ENCODE data around the gene WDR83.
"Not testable (repeated sequence)": the region's sequence is repeated elsewhere in the genome, so short reads cannot be mapped to it uniquely, and the experiment has no call there.

WDR83 gene

GRCh38 chr19:12687496-12688196, 21.0 kb downstream of the WDR83 start, which contains the start of gene GNG14:
TSS of gene GNG14 (plus strand) at chr19:12687998. CDS start at chr19:12688049, 51 bp downstream.
- DNase-seq: no peak

DNA sequence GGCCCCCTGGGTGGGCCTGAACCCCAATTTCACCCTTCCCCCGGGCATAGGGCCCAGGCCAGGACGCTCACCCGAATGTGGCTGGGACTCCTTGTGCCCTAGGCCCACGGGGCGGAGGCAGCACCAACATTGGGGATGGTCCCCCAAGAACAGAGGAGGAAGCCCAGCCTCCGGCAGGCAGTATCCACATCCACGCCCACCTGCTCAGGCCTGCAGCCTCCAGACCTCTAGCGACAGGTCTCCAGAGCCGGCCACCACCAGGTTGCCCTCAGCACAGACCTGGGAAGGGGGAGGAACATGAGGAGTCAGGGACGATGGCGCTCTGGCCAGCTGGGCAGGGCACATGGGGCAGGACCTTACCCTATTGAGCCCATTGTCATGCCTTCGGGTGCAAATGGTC, 22.4 kb downstream of the WDR83 start:
- no peak for DNase-seq

DNA sequence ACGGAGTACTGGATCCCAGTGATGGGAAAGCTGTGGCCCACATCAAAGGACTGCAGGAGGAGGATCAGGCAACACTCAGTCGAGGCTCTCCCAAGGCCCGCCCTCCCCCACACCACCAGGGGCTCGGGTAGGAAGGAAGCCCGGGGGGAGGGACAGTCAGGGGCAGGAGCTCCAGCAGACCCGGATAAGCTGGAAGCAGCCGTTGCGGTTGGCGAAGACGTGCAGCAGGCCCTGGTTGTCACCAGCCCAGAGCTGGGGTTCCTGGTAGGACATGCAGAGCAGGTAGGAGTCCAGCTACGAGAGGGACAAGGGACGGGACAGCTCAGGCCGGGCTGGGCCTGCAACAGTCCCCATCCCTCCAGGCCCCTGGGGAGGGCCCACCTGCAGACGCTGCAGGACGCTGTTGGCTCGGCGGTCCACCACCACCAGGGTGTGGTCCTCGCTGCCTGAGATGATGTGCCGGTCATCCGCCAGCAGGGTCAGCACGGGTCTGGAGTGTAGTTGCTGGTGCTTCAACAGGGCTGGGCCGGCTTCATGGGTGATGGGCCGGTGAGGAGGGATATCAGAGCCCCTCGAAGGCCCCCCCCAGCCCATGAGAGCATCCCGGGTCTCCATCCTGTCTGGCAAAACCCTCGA, 23.1 kb downstream of the WDR83 start:
- DNase-seq: no peak

DNA sequence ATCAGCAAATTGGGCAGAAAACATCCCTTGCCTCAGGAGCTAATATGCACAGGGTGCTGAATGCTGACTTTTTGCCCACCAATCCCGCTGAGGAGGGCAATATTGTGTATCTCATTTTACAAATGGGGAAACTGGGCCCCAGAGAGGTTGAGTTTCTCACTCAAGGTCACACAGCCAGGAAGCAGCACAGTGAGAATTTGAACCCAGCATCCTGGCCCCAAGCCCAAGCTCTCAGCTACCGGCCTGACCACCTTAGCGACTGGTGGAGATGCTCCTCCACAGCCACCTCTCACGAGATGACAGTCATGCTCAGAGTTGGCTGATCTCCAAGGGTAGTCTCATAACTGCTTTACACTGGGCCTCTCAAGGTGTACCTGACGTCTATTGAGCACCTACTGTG, 26.4 kb downstream of the WDR83 start:
- DNase-seq: no peak

GRCh38 chr19:12694641-12695040, 28.0 kb downstream of the WDR83 start:
- no peak for DNase-seq

DNA sequence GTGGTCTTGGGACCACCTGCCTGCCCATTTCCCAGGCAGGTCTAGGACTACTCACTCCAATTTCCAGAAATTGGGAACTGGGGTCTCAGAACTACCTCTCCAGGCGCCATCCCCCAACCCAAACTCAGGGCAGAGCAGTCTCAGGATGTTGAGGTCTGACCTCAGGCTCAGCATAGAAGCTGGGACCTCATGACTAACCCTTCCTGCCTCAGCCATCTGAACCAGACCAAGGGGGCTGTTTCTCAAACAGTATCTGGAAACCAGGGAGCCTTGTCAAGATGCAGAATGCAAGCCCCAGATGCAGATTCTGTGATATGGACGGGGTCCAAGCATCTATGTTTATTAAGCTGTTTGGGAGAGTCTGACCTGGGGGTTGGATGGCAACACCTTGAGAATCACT, 28.5 kb downstream of the WDR83 start:
- no peak for DNase-seq

GRCh38 chr19:12695514-12695913, 28.9 kb downstream of the WDR83 start:
- no peak for DNase-seq

GRCh38 chr19:12695997-12696365, 29.4 kb downstream of the WDR83 start:
- DNase-seq: no peak

GRCh38 chr19:12696366-12697335, 30.0 kb downstream of the WDR83 start, which contains the start of gene FBXW9:
TSS of gene FBXW9 (minus strand) at chr19:12696631. CDS start at chr19:12696581, 50 bp downstream.
- DNase-seq: peak; percentile 70

DNA sequence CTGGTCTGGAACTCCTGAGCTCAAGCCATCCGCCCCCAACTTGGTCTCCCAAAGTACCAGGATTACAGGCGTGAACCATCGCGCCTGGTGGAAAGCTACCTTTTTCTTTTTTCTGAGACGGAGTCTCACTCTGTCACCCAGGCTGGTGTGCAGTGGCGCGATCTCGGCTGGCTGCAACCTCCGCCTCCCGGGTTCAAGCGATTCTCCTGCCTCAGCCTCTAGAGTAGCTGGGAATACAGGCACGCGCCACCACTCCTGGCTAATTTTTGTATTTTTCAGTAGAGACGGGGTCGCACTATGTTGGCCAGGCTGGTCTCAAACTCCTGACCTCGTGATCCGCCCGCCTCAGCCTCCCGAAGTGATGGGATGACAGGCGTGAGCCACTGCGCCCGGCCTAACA, 30.8 kb downstream of the WDR83 start:
- DNase-seq: not testable (repeated sequence)

DNA sequence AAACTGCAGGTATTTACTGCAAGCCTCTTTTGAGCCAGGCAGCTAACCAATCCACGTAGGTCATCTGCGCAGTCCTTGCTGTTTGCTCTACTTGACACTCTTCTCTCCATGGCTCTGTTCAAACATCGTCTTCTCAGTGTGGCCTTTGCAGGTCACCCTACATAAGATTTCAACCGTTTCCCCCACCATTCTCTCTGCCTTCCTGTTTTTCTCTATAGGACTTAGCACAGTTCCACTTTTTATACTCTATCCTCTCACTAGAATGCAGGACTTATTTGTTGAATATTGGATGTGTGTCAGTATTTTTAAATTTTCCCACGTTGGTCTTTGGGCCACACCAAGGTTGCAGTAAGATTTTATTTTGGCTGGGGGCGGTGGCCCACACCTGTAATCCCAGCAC, 31.5 kb downstream of the WDR83 start:
- no peak for DNase-seq

- DNase-seq: no peak
These were observed 35.1 kb downstream of the WDR83 start for GRCh38 chr19:12701596-12702282.

DNA sequence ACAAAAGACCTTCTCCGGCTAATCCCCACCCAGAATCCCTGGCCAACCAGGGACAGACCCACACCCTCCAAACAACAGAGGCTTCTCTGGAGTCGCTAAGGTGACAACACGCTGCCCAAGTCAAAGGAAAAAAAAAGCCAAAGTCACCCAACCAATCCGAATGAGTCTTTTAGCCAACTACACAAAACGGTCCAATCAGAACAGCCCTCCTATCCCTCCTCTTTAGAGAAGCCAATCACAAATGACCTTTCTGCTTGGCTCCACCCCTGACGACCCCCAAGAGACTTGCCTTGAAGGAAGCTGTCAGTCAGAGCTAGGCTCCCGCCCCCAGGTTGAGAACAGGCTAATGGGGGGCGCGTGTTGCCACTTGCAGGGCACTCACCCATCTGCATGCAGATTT, 36.4 kb downstream of the WDR83 start:
- DNase-seq: no peak

GRCh38 chr19:12705169-12705568, 38.6 kb downstream of the WDR83 start:
- no peak for DNase-seq

GRCh38 chr19:12705654-12706331, 39.2 kb downstream of the WDR83 start:
- DNase-seq: no peak

DNA sequence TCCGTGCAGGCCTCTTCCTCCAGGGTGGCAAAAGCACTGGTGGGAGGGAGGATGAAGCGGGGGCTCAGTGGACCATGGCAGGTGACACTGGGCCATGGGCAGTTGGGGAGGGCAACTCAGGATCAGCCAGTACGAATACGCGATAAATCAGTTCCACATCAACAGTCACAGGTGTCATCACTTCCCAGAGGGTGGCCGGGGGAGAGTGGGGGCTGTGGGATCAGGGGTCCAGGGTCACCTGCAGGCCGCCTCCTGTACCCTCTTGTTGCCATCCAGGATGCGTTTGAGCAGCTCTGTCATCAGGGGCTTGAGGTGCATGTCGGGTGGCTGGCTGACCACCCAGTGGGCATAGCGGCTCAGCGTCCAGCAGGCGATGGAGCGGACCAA, 39.7 kb downstream of the WDR83 start:
- no peak for DNase-seq

DNA sequence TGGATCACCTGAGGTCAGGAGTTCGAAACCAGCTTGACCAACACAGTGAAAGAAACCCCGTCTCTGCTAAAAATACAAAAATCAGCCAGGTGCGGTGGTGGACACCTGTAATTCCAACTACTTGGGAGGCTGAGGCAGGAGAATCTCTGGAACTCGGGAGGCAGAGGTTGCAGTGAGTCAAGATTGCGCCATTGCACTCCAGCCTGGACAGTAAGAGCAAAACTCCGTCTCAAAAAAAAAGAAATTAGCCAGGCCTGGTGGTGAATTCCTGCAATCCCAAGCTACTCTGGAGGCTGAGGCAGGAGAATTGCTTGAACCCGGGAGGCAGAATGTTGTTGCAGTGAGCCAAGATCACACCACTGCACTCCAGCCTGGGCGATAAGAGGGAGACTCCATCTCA, 42.0 kb downstream of the WDR83 start:
- DNase-seq: no peak

DNA sequence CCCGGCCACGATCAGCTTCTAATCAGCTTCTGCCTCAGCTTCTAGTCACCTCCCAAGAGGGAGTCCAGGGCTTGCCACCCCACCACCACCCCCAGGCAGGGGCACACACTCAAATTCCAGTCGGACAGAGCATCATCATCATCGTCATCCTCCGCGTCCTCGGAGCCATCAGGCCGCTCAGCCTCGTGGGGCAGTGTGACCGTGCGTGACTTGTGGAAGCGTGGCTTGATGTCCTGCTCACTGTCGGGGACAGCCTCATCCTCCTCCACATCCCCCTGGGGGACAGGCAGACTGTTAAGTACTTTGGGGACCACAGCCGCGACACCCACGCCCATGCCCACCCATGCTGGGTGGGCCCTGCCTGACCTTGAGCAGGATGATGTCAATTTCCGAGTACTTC, 44.6 kb downstream of the WDR83 start:
- no peak for DNase-seq

DNA sequence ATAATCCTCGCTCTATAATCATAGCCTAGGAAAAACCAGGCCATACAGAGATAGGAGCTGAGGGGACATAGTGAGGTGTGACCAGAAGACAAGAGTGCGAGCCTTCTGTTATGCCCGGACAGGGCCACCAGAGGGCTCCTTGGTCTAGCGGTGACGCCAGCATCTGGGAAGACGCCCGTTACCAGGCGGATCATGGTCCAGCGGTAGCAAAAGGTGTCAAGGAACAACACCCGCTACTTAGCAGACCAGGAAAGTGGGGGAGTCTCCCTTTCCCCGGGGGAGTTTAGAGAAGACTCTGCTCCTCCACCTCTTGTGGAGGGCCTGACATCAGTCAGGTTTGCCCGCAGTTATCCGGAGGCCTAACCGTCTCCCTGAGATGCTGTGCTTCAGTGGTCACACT, 45.5 kb downstream of the WDR83 start:
- not testable (repeated sequence) for DNase-seq

DNA sequence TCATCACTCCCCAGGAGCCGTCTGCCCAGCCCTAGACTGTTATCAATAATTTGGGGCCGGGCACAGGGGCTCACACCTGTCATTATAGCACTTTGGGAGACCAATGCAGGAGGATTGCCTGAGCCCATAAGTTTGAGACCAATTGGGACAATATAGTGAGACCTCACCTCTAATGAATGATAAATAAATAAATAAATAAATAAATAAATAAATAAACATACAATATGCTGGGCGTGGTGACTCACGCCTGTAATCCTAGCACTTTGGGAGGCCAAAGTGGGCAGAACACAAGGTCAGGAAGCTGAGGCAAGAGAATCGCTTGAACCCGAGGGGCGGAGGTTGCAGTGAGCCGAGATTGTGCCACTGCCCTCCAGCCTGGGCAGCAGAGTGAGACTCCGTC, 46.7 kb downstream of the WDR83 start:
- not testable (repeated sequence) for DNase-seq

DNA sequence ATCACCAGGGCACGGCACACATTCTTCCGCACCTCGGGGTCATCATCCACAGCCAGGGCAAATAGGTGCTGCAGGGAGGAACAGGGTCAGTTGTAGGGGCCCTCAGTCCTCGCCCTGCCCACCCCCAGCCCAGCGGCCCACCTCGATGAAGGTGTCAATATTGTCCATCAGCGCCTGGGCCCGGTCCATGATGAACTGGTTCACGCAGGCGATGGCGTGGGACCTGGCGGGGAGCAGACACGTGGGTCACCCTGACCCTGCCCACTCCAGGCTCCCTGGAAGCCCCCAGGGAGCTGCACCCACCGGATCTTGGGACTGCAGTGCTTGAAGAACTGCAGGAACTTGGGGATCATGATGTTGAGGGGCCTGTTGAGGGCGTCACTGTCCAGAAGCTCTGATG, 48.5 kb downstream of the WDR83 start:
- DNase-seq: no peak

DNA sequence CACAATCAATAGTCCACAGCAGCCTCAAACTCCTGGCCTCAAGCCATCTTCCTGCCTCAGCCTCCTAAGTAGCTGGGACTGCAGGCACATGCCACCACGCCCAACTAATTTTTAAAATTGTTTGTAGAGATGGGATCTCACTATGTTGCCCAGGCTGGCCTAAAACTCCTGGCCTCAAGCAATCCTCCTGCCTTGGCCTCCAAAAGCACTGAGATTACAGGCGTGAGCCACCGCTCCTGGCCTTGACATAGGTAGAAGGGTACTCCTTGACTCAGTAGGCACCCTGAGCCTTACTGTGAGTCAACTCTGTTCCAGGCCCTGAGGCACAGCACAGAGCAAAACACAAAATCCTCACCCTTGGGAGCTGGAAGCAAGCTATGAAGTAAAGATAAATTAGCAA, 49.3 kb downstream of the WDR83 start:
- no peak for DNase-seq

Measured in SHP77 treated with DMSO at 0.1 percent for 48 hours (cell line).